ENCODE data around the gene ZMIZ1. TPM values are rescaled to one million over a fixed set of nuclear protein-coding genes. Genes with fewer than 3 reads are reported as not detected.

ZMIZ1 gene
- total RNA-seq, 1 experiment from 2014 or later = 34.2 TPM

- in situ Hi-C loops (cut with HindIII; ENCODE audit: low pct_unique_long_range_greater_than_20kb, low sequenced_read_pairs) = no loop called here
- CTCF ChIA-PET = interaction anchor here (0.6 kb wide), 1 partner anchor 63 kb away, joined by 3 read pairs; no protein-coding TSS in a partner anchor
- ATAC-seq (no peak), DNase-seq (ENCODE audit: low read depth, low spot score) (no peak)
- H3K27me3 ChIP-seq (ENCODE audit: control insufficient read depth, insufficient read depth, low read length) = no peaks in the 10 kb centered on the region
- H3K4me3 ChIP-seq (ENCODE audit: low read depth in 2 of 2, low read length in 2 of 2) = no peak overlapping the region
- H3K36me3 ChIP-seq (ENCODE audit: control insufficient read depth, insufficient read depth, low read length) = no peaks in the 10 kb centered on the region
- no peaks in the 10 kb centered on the region for H3K4me1 ChIP-seq (ENCODE audit: control insufficient read depth, insufficient read depth, low read length)
- TF ChIP-seq POLR2AphosphoS5 (IDR thresholded peaks at IDR 0.05; ENCODE audit: low read depth, low read length) (no peak), SIN3A (IDR thresholded peaks at IDR 0.05; ENCODE audit: borderline replicate concordance, insufficient read depth, low read depth, low read length) (no peak), CTCF (IDR thresholded peaks at IDR 0.05) (no peak), REST (IDR thresholded peaks at IDR 0.05; ENCODE audit: insufficient read depth in 1 of 2, low read depth in 2 of 2, low read length in 1 of 2) (no peak), TCF7L2 (IDR thresholded peaks at IDR 0.05; ENCODE audit: low read depth, low read length) (no peak)
- no peaks in the 10 kb centered on the region; the same call in 1 of the 2 replicates for H3K9me3 ChIP-seq (ENCODE audit: control insufficient read depth, insufficient read depth, low read depth, low read length)
- intact Hi-C loops (cut with micrococcal nuclease; ENCODE audit: unreplicated experiment) = no loop called here
- POLR2A ChIA-PET = interaction anchor here (0.7 kb wide), 1 partner anchor 56 kb away, joined by 5 read pairs; no protein-coding TSS in a partner anchor
- H3K27ac ChIP-seq (ENCODE audit: low read length) = no peak overlapping the region
- no TSS peak for BruUV-seq (replicated peaks)
Observed at GRCh38 chr10:79334573-79334972, 265.8 kb downstream of the ZMIZ1 start.

- Histone ChIP-seq H3K36me3 (ENCODE audit: control insufficient read depth, insufficient read depth, low read length) (no peaks in the 10 kb centered on the region), H3K9me3 (ENCODE audit: control insufficient read depth, insufficient read depth, low read depth, low read length) (no peaks in the 10 kb centered on the region; the same call in 1 of the 2 replicates), H3K4me1 (ENCODE audit: control insufficient read depth, insufficient read depth, low read length) (no peaks in the 10 kb centered on the region), H3K27me3 (ENCODE audit: control insufficient read depth, insufficient read depth, low read length) (no peaks in the 10 kb centered on the region), H3K4me3 (ENCODE audit: low read depth in 2 of 2, low read length in 2 of 2) (no peak overlapping the region), H3K27ac (ENCODE audit: low read length) (no peak overlapping the region)
- ChIA-PET CTCF (no interaction called here), POLR2A (interaction anchor here (0.7 kb wide), 1 partner anchor 56 kb away, joined by 5 read pairs; no protein-coding TSS in a partner anchor)
- no TSS peak for BruUV-seq (replicated peaks)
- in situ Hi-C loops (cut with HindIII; ENCODE audit: low pct_unique_long_range_greater_than_20kb, low sequenced_read_pairs) = no loop called here
- ATAC-seq (no peak), DNase-seq (ENCODE audit: low read depth, low spot score) (no peak)
- intact Hi-C loops (cut with micrococcal nuclease; ENCODE audit: unreplicated experiment) = no loop called here
- no peak for TF ChIP-seq TCF7L2 (IDR thresholded peaks at IDR 0.05; ENCODE audit: low read depth, low read length)
- TF ChIP-seq SIN3A (IDR thresholded peaks at IDR 0.05; ENCODE audit: borderline replicate concordance, insufficient read depth, low read depth, low read length) = no peak
- no peak for TF ChIP-seq REST (IDR thresholded peaks at IDR 0.05; ENCODE audit: insufficient read depth in 1 of 2, low read depth in 2 of 2, low read length in 1 of 2)
- no peak for TF ChIP-seq CTCF (IDR thresholded peaks at IDR 0.05)
- TF ChIP-seq POLR2AphosphoS5 (IDR thresholded peaks at IDR 0.05; ENCODE audit: low read depth, low read length) = no peak
Observed at GRCh38 chr10:79335094-79335469, 266.3 kb downstream of the ZMIZ1 start.
